DMS53 treated with DMSO at 0.1 percent for 48 hours (cell line): ENCODE results near the gene SIPA1.

ENCODE experiments used
- DNase-seq: peaks from one replicate; lab custom pipeline; 2025; ENCODE audit not compliant: unreplicated experiment; lab: John Stamatoyannopoulos, UW

The SIPA1 gene

DNA sequence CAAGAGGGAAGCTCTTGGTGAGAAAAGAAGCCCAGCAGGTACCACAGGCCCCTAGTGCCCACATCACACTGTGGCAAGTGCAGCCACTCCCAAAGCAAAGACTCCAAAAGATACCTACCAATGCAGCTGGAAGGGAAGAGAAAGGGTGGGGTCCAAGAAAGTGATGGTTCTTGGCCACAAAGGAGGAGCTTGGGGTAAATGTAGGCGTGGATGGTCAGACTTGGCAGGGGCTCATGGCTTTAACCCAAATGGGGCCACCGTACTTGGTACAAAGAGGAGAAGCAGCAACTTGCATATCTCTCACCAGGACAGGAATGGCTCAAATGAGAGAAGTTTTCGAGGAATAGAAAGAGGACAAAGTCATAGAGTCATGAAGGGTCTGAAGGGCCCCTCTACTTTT, 28.7 kb upstream of the SIPA1 start:
- no peak for DNase-seq

DNA sequence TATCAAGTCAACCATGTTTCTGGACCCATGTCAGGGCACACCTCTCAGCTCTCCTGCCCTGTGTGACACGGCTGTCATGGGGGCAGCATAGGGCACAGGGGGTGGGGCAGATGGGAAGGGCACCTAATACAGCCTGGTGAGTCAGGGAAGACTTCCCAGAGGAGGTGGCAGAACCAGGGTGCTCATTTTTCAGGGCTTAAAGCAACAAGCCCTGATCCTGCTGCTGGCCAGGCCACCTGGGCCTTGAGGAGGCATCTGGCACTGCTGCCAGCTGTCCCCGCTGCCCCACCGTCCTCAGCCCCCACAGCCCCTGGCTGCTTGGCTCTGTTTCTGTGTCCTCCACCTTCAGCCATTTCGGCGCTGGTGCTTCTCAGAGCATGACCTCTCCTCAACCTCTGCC, 28.2 kb upstream of the SIPA1 start:
- no peak for DNase-seq

- DNase-seq, result no peak
Observed at GRCh38 chr11:65610404-65610803, 27.5 kb upstream of the SIPA1 start.

DNA sequence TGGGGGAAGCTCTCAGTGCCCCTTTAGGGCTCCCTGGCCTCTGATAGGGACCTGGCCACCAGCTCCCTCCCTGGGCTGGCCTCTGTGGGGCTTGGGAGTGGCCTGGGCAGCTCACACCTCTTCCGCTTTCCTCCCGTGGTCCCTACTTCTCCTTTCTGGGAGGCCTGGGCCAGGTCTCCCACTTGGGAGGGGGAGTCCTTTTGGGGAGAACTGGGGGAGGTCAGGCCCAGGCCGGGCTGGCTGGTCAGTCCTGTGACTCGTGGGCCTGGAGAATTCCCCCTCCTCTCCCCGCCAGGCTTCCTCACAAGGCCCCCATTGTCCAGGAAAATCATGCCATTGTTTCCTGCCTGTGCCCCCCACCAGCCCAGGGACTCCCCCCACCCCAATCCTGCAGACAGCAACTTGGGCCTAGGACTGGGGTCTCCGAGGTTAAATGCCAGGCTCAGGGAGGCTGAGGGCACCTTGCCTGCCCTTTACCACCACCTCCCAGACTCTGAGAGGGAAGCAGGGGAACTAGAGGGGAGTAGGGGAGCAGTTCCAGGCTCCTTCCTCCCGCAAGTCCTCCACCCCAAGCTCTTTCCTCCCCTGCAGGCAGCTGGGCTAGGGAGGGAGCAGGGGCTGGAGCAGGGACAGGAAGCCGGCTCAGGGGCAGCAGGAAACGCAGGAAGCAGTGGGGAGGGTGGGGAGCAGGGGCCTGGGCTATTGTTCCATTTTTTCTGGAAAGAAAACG, 26.7 kb upstream of the SIPA1 start:
- no peak for DNase-seq

- no peak for DNase-seq
Observed at GRCh38 chr11:65611758-65612603, 25.9 kb upstream of the SIPA1 start.

GRCh38 chr11:65612691-65613090, 25.2 kb upstream of the SIPA1 start:
- DNase-seq, result no peak

DNA sequence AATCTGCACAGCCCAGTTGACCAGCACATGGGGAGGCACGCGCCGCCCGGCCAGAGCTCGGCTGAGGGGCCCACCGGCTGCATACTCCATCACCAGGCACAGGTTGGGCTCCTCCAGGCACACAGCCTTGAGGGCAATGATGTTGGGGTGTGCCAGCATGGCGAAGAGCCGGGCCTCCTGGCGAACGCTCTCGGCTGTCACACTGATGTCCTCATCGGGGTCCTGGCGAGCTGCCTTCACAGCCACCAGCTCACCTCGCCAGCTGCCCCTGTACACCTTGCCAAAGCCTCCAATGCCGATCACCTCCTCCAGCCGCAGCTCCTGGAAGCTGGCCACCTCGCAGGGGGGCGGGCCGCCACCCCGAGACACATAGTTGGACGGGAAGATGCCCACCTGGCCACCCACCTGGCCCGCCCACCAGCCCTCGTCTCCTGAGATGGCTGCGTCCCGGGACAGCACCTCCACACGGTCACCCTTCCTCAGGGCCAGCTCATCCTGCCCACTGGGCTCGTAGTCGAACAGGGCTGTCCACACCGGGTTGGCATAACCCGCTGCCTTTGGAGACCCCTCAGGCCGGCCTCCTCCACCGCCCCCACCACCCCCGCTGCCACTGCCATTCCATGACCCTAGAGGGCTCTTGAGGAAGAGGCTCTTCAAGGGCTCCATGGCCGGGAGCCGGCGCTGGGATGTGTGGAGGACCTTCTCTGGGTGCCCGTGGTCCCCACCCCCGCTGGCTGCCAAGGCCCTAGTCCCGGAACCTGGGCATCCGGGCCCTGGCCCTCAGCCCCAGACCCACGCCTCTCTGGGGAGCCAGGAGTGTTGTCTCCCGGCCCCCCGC, 24.6 kb upstream of the SIPA1 start:
- DNase-seq, result no peak

DNA sequence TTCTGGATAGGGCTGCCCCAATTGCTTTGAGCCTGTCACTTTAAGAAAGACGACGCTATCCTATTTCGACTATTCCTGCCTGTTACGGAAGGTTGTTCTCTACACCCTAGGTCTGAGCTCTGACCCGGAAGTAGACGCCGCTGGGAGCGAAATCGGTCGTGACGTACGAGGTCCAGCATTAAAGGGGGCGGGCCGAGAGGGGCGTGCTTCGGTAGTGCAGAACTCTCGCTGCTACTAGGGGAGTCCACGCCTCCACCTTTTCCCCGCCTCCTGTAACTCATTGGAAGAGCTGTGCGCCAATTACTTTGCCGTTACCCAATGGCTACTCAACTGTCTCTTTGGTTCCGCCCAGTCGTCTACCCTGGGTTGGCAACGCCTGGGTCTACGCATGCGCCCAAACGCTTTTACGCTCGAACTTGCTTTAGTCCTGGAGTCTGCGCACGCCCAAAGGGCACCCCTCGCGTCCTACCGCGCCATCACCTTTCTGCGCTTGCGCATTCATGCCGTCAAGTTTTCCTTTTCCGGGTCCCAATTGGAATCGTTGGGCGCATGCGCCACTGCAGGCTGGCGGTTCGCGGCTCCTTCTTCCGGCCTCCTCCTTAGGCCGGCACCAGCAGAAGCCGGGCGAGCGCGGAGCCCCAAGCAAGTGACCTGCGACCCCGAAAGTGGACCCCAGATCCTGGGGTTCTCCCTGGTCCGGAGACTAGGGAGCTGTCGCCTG, 22.5 kb upstream of the SIPA1 start, which contains the start of gene PCNX3:
PCNX3 (plus strand) TSS at position 548 of the 721 bp plus-strand sequence. CDS start 536 bp downstream, outside the sequence.
- DNase-seq, result peak; percentile 100

- DNase-seq, result no peak
Observed at GRCh38 chr11:65615950-65616574, 21.8 kb upstream of the SIPA1 start.

- no peak for DNase-seq
Observed at GRCh38 chr11:65616575-65617001, 21.3 kb upstream of the SIPA1 start.

DNA sequence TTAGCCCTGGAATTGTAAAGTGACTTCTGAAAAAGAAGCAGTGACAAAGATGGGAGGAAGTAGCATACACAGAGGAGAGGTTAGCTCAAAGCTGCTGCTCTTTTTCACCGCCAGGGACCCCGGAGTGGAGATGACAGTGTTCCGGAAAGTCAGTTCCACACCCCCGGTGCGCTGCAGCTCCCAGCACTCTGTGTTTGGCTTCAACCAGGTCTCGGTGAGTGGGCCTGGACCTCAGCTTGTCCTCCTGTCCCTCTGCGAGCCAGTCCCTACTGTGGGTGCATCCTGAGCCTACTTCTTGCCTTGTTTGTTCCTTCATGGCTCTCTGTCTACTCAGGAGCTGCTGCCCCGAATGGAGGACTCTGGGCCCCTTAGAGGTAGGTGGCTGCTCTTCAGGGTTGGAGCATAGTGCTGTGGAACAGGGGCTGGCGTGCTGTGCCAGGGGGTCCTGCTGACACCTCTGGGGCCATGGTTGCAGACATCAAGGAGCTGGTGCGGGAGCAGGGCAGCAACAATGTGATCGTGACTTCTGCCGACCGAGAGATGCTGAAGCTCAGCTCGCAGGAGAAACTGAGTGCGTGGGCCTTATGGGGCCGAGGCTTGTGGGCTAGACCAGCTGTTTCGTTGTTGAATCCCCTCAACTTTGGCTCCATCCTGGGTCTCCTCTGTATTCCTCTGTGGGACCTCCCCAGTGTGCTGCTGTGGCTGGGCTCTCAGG, 20.6 kb upstream of the SIPA1 start:
- no peak for DNase-seq

DNA sequence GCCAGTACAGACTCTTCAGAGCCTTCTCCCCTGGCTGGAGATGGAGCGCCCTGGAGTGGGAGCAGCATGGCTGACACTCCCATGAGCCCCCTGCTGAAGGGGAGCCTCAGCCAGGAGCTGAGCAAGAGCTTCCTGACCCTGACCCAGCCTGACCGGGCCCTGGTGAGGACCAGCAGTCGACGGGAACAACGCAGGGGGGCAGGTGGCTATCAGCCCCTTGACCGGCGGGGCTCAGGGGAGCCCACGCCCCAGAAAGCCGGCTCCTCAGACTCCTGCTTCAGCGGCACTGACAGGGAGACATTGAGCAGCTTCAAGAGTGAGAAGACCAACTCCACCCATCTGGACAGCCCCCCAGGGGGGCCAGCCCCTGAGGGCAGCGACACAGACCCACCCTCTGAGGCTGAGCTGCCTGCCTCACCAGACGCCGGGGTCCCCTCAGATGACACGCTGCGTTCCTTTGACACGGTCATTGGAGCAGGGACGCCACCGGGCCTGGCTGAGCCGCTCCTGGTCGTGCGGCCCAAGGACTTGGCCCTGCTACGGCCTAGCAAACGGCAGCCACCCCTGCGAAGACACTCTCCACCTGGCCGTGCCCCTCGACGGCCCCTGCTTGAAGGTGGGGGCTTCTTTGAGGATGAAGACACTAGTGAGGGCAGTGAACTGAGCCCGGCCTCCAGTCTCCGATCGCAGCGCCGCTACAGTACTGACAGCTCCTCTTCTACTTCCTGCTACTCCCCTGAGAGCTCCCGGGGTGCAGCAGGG, 19.7 kb upstream of the SIPA1 start:
- DNase-seq, result no peak

DNA sequence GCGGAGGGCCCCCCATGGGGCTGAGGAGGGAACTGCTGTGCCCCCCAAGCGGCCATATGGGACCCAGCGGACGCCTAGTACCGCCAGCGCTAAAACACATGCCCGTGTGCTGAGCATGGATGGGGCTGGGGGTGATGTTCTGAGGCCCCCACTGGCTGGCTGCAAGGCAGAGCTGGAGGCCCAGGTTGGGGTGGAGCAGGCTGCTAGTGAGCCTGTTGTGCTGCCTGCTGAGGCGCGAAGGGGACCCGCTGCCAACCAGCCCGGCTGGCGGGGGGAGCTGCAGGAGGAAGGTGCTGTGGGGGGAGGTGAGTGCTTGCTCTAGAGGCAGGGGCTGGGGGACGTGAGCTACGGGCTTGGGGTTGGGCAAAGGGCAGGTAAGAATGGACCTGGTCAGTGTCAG, 19.1 kb upstream of the SIPA1 start:
- no peak for DNase-seq

DNA sequence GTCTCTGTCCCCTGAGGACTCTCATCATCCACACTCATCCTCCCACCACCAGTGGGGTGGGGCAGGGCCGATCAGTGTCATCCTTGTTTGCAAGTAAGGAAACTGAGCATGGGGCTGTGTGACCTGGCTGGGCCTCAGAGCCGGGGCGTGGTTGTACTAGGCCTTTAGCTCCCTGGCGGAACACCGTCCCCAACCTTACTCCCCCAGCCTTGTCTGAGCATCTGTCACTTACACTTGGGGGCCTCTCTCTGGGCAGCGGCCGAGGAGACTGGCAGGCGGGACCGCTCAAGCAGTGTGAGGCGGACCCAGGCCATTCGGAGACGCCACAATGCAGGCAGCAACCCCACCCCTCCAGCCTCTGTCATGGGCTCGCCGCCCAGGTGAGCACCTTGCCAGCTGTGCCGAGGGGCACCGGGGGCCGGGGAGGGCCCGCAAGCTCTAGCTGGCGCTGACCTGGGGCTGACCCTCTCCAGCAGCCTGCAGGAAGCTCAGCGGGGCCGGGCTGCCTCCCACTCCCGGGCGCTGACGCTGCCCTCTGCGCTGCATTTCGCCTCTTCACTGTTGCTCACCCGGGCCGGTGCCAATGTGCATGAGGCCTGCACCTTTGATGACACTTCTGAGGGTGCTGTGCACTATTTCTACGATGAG, 18.5 kb upstream of the SIPA1 start:
- DNase-seq, result no peak

DNA sequence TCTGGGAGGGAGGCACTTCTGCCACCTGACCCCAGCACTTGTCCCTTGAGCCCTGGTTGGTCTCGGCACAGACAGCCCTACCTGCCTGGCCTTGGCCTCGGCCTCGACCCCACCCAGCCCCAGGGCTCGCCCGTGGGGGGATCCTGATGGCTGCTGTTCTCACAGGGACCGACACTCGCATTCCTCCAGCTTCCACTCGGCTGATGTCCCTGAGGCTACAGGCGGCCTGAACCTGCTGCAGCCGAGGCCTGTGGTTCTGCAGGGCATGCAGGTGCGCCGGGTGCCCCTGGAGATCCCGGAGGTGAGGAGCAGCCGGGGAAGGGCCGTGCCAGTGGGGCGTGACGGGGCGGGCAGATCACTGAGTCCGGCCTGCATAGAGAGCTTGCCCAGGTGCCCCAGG, 17.2 kb upstream of the SIPA1 start:
- DNase-seq, result no peak

GRCh38 chr11:65621460-65621859, 16.4 kb upstream of the SIPA1 start:
- DNase-seq, result no peak

GRCh38 chr11:65622011-65622410, 15.9 kb upstream of the SIPA1 start:
- DNase-seq, result no peak

DNA sequence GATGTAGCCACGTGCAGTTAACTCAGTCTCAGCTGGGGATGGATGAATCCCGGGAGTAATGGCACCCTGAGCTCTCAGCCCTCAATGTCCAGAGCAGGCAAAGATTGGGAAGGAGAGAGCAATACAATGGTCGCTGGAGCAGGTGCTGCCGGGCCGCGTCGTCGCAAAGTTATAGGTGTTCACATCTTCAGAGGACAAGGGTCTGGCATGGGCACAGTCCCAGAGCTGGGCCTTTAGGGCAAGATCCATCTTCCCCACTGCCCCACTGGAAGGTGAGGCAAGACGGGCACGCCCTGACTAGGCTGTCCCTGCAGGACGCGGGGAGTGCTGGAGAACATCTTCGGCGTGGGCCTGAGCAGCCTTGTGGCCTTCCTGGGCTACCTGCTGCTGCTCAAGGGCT, 14.7 kb upstream of the SIPA1 start:
- no peak for DNase-seq
